Left ventricle myocardium inferior (tissue), 1 donor: ENCODE results near the gene S1PR5. TPM values are rescaled to one million over a fixed set of nuclear protein-coding genes. Genes with fewer than 3 reads are reported as not detected.

Experiments
- DNase-seq: peaks from one replicate; pipeline ENCODE4 v3.0.0-alpha.2; 2020
- H3K27ac ChIP-seq: fragments of 200-600 bp; replicated peaks from 2 replicates; pipeline ENCODE4 v1.8.0; 2021
- H3K27me3 ChIP-seq: fragments of 200-600 bp; 2 replicates; pipeline ENCODE4 v1.8.0; 2021; ENCODE audit warnings: low read depth
- H3K36me3 ChIP-seq: fragments of 200-600 bp; 2 replicates; pipeline ENCODE4 v1.8.0; 2021
- H3K4me1 ChIP-seq: fragments of 200-600 bp; 2 replicates; pipeline ENCODE4 v1.8.0; 2021
- H3K4me3 ChIP-seq: fragments of 200-600 bp; 2 replicates; pipeline ENCODE4 v1.8.0; 2021; ENCODE audit warnings: mild to moderate bottlenecking, moderate library complexity
- H3K9me3 ChIP-seq: fragments of 200-600 bp; replicated peaks from 2 replicates; pipeline ENCODE4 v1.8.0; 2021
- intact Hi-C: fragments of 100-400 bp; cut with micrococcal nuclease; formaldehyde crosslinking; loops from one replicate; pipeline ENCODE4 v1.11.0; 2022
- total RNA-seq: library from RNA; stranded (reverse); fragmentation: NEBNext Ultra II Directional; extraction: Animal tissue kit (Norgen Biotek cat#: 25700); gene quantifications from one replicate; pipeline ENCODE4 v1.2.1, GENCODE V29; 2021
- TF ChIP-seq, protein P1 (sequence below): fragments of 200-600 bp; IDR thresholded peaks from 2 replicates; pipeline ENCODE4 v1.8.0; 2021; ENCODE audit warnings: antibody characterized with exemption, mild to moderate bottlenecking, borderline replicate concordance
- donor health status: DM: no; HTN: yes; CAD: no; lungs with severe emphysema.

Gene S1PR5
- total RNA-seq, 1 donor from 2014 or later, result 0.11 TPM

DNA sequence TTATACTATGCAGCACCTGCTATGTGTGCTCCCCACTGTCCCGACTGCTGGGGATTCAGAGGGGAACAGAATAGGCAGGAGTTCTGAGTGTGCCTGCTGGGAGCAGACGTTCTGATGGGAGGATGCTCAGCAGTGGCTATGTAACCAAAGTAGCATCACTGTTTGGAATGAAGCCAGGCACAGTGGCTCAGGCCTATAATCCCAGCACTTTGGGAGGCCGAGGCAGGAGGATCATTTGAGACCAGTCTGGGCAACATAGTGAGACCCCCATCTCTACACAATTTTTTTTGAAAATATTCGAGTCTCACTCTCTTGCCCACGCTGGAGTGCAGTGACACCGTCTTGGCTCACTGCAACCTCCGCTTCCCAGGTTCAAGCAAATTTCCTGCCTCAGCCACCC is 32.5 kb upstream of the S1PR5 start:
- no peaks in the 10 kb centered on the region for H3K9me3 ChIP-seq
- intact Hi-C loops, result no loop called here

DNA sequence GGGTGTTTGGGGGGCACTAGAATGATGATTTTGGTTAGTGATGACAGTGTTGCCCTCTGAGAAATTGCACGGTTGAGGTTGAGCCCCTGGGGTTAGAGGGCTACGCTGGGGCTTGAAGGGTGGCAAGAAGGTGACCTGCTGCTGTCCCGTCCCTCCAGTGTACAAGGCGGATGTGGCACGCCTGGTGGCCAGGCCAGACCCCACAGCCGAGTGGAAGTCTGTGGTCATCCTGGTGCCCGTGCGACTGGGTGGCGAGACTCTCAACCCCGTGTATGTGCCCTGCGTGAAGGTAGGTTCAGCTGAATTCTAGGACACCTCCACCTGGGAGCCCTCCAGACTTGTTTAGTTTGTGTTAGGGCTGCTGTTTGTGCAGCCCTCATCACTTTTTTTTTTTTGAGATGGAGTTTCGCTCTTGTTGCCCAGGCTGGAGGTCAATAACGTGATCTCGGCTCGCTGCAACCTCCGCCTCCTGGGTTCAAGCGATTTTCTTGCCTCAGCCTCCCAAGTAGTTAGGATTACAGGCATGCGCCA is 31.6 kb upstream of the S1PR5 start:
- H3K9me3 ChIP-seq, result no peaks in the 10 kb centered on the region
- no peaks in the 10 kb centered on the region for H3K27me3 ChIP-seq
- H3K4me3 ChIP-seq, result no peak overlapping the region
- TF ChIP-seq, protein P1, sequence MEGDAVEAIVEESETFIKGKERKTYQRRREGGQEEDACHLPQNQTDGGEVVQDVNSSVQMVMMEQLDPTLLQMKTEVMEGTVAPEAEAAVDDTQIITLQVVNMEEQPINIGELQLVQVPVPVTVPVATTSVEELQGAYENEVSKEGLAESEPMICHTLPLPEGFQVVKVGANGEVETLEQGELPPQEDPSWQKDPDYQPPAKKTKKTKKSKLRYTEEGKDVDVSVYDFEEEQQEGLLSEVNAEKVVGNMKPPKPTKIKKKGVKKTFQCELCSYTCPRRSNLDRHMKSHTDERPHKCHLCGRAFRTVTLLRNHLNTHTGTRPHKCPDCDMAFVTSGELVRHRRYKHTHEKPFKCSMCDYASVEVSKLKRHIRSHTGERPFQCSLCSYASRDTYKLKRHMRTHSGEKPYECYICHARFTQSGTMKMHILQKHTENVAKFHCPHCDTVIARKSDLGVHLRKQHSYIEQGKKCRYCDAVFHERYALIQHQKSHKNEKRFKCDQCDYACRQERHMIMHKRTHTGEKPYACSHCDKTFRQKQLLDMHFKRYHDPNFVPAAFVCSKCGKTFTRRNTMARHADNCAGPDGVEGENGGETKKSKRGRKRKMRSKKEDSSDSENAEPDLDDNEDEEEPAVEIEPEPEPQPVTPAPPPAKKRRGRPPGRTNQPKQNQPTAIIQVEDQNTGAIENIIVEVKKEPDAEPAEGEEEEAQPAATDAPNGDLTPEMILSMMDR, result no peak
- H3K4me1 ChIP-seq, result peaks cover 22% of the 10 kb centered on the region
- DNase-seq, result no peak
- no peak overlapping the region for H3K27ac ChIP-seq
- H3K36me3 ChIP-seq, result peaks cover 76% of the 10 kb centered on the region
- intact Hi-C loops, result no loop called here

More for the DNA sequence above, 32.5 kb upstream of the S1PR5 start:
- Histone ChIP-seq H3K36me3 (peaks cover 85% of the 10 kb centered on the region), H3K27ac (no peak overlapping the region), H3K27me3 (no peaks in the 10 kb centered on the region), H3K4me1 (peaks cover 13% of the 10 kb centered on the region), H3K4me3 (no peak overlapping the region)
- TF ChIP-seq, protein P1, result no peak
- no peak for DNase-seq

DNA sequence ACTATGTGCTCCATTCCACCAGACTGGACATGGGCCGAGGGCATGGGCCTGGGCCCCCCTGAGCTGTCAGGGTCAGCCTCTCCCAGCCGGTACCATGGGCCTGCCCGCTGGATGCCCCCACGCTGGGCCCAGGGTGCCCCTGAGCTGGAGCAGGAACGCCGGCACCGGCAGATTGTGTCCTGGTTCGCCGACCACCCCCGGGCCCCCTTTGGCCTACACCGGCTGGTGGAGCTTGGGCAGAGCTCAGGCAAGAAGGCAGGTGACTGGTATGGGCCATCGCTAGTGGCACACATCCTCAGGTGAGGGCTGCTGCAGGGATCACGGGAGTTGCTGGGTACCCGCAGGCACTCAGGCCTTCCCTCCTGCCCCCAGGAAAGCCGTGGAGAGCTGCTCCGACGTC is 29.6 kb upstream of the S1PR5 start:
- TF ChIP-seq, protein P1, result no peak
- DNase-seq, result no peak
- Histone ChIP-seq H3K27me3 (no peaks in the 10 kb centered on the region), H3K9me3 (no peaks in the 10 kb centered on the region), H3K36me3 (peaks cover 56% of the 10 kb centered on the region), H3K4me3 (no peak overlapping the region), H3K27ac (no peak overlapping the region), H3K4me1 (peaks cover 30% of the 10 kb centered on the region)
- intact Hi-C loops, result no loop called here

DNA sequence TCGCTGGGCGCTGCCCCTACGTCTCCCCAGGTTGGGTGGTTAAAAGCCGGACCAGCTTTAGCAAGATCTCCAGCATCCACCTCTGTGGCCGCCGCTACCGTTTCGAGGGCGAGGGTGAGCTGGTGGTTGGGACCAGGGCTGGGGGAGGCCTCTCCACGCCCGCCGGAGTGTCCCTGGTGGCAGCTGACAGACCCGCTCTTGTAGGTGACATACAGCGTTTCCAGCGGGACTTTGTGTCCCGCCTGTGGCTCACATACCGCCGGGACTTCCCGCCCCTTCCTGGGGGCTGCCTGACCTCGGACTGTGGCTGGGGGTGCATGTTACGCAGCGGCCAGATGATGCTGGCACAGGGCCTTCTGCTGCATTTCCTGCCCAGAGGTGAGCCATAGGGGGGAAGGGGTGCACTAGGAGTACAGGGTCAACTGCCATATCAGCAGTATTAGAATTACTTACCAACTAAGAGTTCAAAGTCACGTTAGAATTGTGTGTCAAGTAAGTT is 27.6 kb upstream of the S1PR5 start:
- peaks cover 36% of the 10 kb centered on the region for H3K36me3 ChIP-seq
- peak overlapping the region; percentile 91 for H3K27ac ChIP-seq
- no peak for DNase-seq
- peak overlapping the region; percentile 87 for H3K4me3 ChIP-seq
- no peaks in the 10 kb centered on the region for H3K27me3 ChIP-seq
- TF ChIP-seq, protein P1, result no peak
- H3K9me3 ChIP-seq, result no peaks in the 10 kb centered on the region
- peaks cover 30% of the 10 kb centered on the region for H3K4me1 ChIP-seq
- intact Hi-C loops, result no loop called here

DNA sequence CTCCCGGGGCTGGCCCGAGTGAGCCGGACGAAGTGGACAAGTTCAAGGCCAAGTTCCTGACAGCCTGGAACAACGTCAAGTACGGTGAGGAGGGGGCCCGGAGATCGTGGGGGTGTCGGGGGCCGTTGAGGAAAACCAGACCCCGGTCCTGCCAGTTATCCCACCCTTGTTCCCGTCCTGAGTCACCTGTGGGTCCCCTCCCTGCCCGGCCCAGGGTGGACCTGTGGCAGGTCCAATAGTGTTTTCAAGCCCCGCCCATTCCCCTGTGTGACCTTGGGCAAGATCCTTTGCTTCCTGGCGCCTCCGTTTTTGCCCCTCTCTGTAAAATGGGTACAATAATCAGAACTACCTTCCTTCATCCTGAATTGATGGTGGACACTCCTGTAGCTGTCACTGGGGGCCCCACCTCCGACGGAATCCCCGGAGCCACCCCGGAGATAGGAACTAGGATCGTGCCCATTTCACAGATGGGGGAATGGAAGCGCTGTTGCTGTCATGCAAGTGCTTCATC is 27.1 kb upstream of the S1PR5 start:
- Histone ChIP-seq H3K9me3 (no peaks in the 10 kb centered on the region), H3K4me1 (peaks cover 30% of the 10 kb centered on the region), H3K4me3 (peak overlapping the region; percentile 87), H3K36me3 (peaks cover 31% of the 10 kb centered on the region), H3K27ac (peak overlapping the region; percentile 91), H3K27me3 (peaks cover under 1% of the 10 kb centered on the region)
- intact Hi-C loops, result no loop called here
- peak; percentile 17 for DNase-seq
- TF ChIP-seq, protein P1, result no peak
